ENCODE measurements around the gene DOCK6.
"Not testable (repeated sequence)": the region's sequence is repeated elsewhere in the genome, so short reads cannot be mapped to it uniquely, and the experiment has no call there.

DOCK6 gene

GRCh38 chr19:11168568-11168967, 93.8 kb downstream of the DOCK6 start:
- no peak for DNase-seq

- DNase-seq: peak; percentile 48
These were observed 95.8 kb downstream of the DOCK6 start for GRCh38 chr19:11166281-11167142.

- DNase-seq: no peak
These were observed 96.8 kb downstream of the DOCK6 start for GRCh38 chr19:11165486-11166030.

DNA sequence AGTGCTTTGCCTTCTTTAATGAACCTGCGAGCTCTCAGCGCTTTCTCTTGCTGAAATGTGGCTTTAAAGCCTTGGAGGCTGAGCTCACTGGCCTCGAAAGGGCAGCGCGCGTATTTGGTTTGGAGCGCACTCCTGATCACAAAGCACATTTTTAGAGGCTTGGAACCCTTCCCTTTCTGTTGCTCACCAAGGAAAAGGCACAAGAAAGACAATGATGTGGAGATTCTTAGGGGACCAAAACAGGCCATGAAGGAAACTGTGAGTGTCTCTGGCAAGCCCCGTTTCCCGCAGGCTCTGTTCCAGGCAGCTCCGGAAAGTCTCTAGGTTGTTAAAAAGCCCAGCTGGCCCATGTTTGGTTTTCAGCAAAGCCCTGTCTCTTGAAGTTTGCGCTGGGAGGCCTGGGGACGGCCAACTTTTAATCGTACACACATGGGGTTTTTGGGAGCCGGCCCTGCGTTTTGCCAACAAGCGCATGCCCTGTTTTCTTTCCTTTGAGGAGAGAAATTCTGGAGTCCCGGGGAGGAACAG, 97.4 kb downstream of the DOCK6 start:
- no peak for DNase-seq

DNA sequence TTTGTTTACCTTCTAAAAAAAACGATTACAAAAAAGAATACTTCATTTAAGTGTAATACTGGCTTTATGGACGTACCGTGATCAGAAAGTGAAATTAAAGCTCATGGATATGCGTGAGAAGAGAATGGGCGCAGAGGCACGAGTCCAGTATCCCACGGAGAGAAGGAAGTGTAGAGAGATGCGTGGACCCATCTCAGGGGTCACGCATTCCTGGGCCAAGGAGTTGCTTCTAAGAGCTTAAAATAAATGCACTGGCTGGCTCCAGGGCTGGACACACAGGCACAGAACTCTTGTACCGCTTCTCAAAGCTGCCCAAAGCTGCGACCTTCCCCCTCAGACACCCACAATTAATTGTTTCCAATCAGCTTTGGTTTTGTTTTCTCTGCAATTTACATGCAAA, 98.0 kb downstream of the DOCK6 start:
- DNase-seq: no peak

GRCh38 chr19:11160440-11160768, 101.9 kb downstream of the DOCK6 start:
- DNase-seq: not testable (repeated sequence)

DNA sequence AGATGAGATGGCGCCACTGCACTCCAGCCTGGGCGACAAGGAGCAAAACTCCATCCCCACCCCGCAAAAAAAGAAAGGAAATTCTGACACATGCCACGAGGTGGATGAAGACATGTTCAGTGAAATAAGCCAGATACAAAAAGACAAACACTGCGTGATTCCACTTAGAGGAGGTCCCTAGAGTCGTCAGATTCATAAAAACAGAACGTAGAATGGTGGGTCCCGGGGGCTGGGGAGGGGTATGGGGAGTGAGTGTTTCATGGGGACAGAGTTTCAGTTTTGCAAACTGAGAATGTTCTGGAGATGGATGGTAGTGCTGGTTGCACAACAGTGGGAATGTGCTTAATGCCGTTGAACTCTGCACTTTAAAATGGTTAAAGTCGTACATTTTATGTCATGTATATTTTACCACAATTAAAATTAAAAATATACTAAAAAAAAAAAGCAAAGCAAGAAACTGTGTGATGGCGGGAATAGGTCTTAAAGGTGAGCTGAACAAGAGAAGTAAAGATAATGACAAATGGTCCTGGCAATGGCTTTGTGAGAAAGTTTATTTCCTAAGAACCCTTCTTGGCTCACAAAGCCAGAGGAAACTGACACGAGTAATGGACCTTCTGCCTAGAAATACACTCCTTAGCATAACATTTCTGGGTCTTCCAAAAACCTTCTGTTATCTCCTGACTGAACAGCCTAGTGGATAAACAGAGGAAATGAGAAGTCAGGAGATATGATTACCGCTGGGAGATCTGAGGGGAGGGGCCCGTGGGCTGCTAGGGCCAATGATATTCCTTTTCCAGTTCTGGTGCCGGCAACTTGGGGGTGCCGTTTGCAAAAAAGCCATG, 102.5 kb downstream of the DOCK6 start:
- peak; percentile 60 for DNase-seq

GRCh38 chr19:11155373-11156120, 106.8 kb downstream of the DOCK6 start, which contains the start of gene SPC24:
Gene SPC24 (minus strand): TSS chr19:11155782. CDS start chr19:11155776, 6 bp downstream.
- DNase-seq: peak; percentile 100

DNA sequence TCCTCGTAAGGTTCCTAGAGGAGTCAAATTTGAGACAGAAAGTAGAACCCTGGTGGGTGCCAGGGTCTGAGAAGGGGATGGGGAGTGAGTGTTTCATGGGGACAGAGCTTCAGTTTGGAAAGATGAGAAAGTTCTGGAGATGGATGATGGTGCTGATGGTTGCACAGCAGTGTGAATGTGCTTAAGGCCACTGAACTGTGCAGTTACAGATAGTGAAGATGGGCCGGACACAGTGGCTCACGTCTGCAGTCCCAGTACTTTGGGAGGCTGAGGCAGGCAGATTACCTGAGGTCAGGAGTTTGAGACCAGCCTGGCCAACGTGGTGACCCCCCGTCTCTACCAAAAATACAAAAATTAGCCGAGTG, 107.7 kb downstream of the DOCK6 start:
- DNase-seq: no peak

- no peak for DNase-seq
These were observed 109.8 kb downstream of the DOCK6 start for GRCh38 chr19:11152318-11153062.

GRCh38 chr19:11151181-11151580, 111.1 kb downstream of the DOCK6 start:
- no peak for DNase-seq

All from hematopoietic multipotent progenitor cell treated with erythropoietin and hydrocortisone succinate and interleukin-3 and kit ligand, for 4 days (in vitro differentiated cells).